SH-SY5Y (cell line): ENCODE measurements around the gene MYORG.

Source experiments
- GATA2 ChIP-seq: IDR thresholded peaks from 2 replicates; pipeline ENCODE4 v1.6.1; 2011; ENCODE audit warnings: mild to moderate bottlenecking, low read depth, low read length
- GATA3 ChIP-seq: IDR thresholded peaks from 2 replicates; pipeline ENCODE4 v1.6.1; 2011; ENCODE audit warnings: low read depth, mild to moderate bottlenecking, low read length, moderate library complexity

- no peak for TF ChIP-seq GATA3
- no peak for TF ChIP-seq GATA2
These were observed 10.3 kb downstream of the MYORG start for GRCh38 chr9:34366365-34366764.
